ENCODE data around the gene ARIH2.

GRCh38 chr3:49029563-49029884 is 110.9 kb downstream of the ARIH2 start:
- TF ChIP-seq, protein P1, sequence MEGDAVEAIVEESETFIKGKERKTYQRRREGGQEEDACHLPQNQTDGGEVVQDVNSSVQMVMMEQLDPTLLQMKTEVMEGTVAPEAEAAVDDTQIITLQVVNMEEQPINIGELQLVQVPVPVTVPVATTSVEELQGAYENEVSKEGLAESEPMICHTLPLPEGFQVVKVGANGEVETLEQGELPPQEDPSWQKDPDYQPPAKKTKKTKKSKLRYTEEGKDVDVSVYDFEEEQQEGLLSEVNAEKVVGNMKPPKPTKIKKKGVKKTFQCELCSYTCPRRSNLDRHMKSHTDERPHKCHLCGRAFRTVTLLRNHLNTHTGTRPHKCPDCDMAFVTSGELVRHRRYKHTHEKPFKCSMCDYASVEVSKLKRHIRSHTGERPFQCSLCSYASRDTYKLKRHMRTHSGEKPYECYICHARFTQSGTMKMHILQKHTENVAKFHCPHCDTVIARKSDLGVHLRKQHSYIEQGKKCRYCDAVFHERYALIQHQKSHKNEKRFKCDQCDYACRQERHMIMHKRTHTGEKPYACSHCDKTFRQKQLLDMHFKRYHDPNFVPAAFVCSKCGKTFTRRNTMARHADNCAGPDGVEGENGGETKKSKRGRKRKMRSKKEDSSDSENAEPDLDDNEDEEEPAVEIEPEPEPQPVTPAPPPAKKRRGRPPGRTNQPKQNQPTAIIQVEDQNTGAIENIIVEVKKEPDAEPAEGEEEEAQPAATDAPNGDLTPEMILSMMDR (IDR thresholded peaks at IDR 0.05), result no peak
- no peak for TF ChIP-seq POLR2A (IDR thresholded peaks at IDR 0.05)

Data from breast epithelium (tissue), 3 donors.